H1 (cell line): ENCODE measurements around the gene PRDM10. TPM values are rescaled to one million over a fixed set of nuclear protein-coding genes. Genes with fewer than 3 reads are reported as not detected.

ENCODE experiments used
- CTCF ChIA-PET: fragments of 300-600 bp; sonication (Branson Sonifier 250); formaldehyde crosslinking; loops from one replicate; lab custom pipeline; 2021; ENCODE audit not compliant: partially characterized antibody; lab: Charles Lee
- POLR2A ChIA-PET: fragments of 300-600 bp; sonication (Branson Sonifier 250); formaldehyde crosslinking; loops from one replicate; lab custom pipeline; 2021; ENCODE audit warnings: inconsistent platforms; ENCODE audit not compliant: partially characterized antibody; lab: Charles Lee
- DNase-seq, 2 experiments: peaks; one replicate each; pipeline versions ENCODE4 v3.0.0 to v3.0.0-alpha.2; 2010 to 2022; ENCODE audit warnings: low spot score in 2 of 2, low read depth in 1 of 2, mixed read lengths in 1 of 2
- FAIRE-seq: peaks from 2 replicates; lab custom pipeline; 2011; peaks lifted over from hg19 to GRCh38; lab: Jason Lieb, UNC
- H2AFZ ChIP-seq: 2 replicates; pipeline ENCODE4 v1.8.1; 2012; ENCODE audit warnings: low read length, inconsistent platforms
- H2AK5ac ChIP-seq: 2 replicates; pipeline ENCODE4 v1.6.1; 2013; ENCODE audit warnings: low read depth, low read length
- H2BK120ac ChIP-seq: replicated peaks from 2 replicates; pipeline ENCODE3; 2013; ENCODE audit warnings: low read depth, low read length, inconsistent platforms
- H2BK12ac ChIP-seq: 2 replicates; pipeline ENCODE4 v1.6.1; 2013; ENCODE audit warnings: low read depth, low read length
- H2BK15ac ChIP-seq: 2 replicates; pipeline ENCODE4 v1.6.1; 2013; ENCODE audit warnings: low read length
- H2BK20ac ChIP-seq: 2 replicates; pipeline ENCODE4 v1.6.1; 2013; ENCODE audit warnings: low read length
- H2BK5ac ChIP-seq: 2 replicates; pipeline ENCODE4 v1.6.1; 2013; ENCODE audit warnings: low read depth, low read length
- H3K14ac ChIP-seq: 2 replicates; pipeline ENCODE4 v1.6.1; 2013; ENCODE audit warnings: inconsistent platforms; ENCODE audit not compliant: insufficient read length
- H3K18ac ChIP-seq: 2 replicates; pipeline ENCODE4 v1.6.1; 2013; ENCODE audit warnings: low read length; ENCODE audit errors: extremely low read depth
- H3K23ac ChIP-seq: 2 replicates; pipeline ENCODE4 v1.6.1; 2013; ENCODE audit warnings: inconsistent platforms; ENCODE audit not compliant: insufficient read length
- H3K23me2 ChIP-seq: 2 replicates; pipeline ENCODE4 v1.6.1; 2013; ENCODE audit warnings: low read depth, low read length
- H3K27ac ChIP-seq: 2 replicates; pipeline ENCODE4 v1.6.1; 2011; ENCODE audit warnings: low read depth, low read length, inconsistent platforms
- H3K27me3 ChIP-seq, 4 experiments: replicated peaks in 1 of 4; 1 replicate in 1 of 4; 2 replicates in 3 of 4; pipeline versions ENCODE4 v1.6.1 to v1.8.1; 2011 to 2013; ENCODE audit warnings: low read length in 3 of 4, mild to moderate bottlenecking in 3 of 4, inconsistent platforms in 2 of 4, mixed read lengths in 2 of 4, moderate library complexity in 1 of 4; ENCODE audit not compliant: control insufficient read depth in 3 of 4, insufficient read depth in 3 of 4; ENCODE audit errors: extremely low read depth in 1 of 4
- H3K36me3 ChIP-seq, 4 experiments: 2 replicates each; pipeline versions ENCODE4 v1.6.1 to v1.8.1; 2011 to 2013; ENCODE audit warnings: mild to moderate bottlenecking in 4 of 4, low read length in 3 of 4, moderate library complexity in 2 of 4, control low read depth in 1 of 4, inconsistent platforms in 1 of 4; ENCODE audit not compliant: insufficient read depth in 4 of 4, control insufficient read depth in 2 of 4
- H3K4ac ChIP-seq: replicated peaks from 2 replicates; pipeline ENCODE3; 2013; ENCODE audit warnings: low read length, low read depth, mixed read lengths, inconsistent platforms; ENCODE audit not compliant: insufficient read length
- H3K4me1 ChIP-seq, 4 experiments: replicated peaks in 1 of 4; 1 replicate in 1 of 4; 2 replicates in 3 of 4; pipeline versions ENCODE4 v1.6.1 to v1.8.1; 2011 to 2013; ENCODE audit warnings: low read length in 3 of 4, inconsistent platforms in 2 of 4, mixed read lengths in 1 of 4; ENCODE audit not compliant: insufficient read depth in 4 of 4, control insufficient read depth in 3 of 4
- H3K4me2 ChIP-seq, 2 experiments: 2 replicates each; pipeline versions ENCODE4 v1.6.1 to v1.8.1; 2011 to 2013; ENCODE audit warnings: low read depth in 2 of 2, low read length in 2 of 2, control low read depth in 1 of 2, inconsistent platforms in 1 of 2, mild to moderate bottlenecking in 1 of 2; ENCODE audit not compliant: insufficient read depth in 1 of 2
- H3K4me3 ChIP-seq, 4 experiments: fragments of 200-600, 300-600 bp in 1 of 4; sonication (generic), shearing (Covaris generic), sonication (Bioruptor Twin) in 1 of 4; 2 replicates each; pipeline versions ENCODE4 v1.5.1 to v1.8.1; 2011 to 2016; ENCODE audit warnings: low read length in 4 of 4, low read depth in 3 of 4, control low read depth in 2 of 4, inconsistent platforms in 2 of 4, mild to moderate bottlenecking in 2 of 4, mixed read lengths in 1 of 4, moderate library complexity in 1 of 4; ENCODE audit not compliant: insufficient read depth in 2 of 4; ENCODE audit errors: extremely low read depth in 1 of 4
- H3K56ac ChIP-seq: replicated peaks from 2 replicates; pipeline ENCODE3; 2013; ENCODE audit warnings: low read depth, mild to moderate bottlenecking, mixed read lengths, low read length, inconsistent platforms; ENCODE audit not compliant: insufficient read length
- H3K79me1 ChIP-seq: 2 replicates; pipeline ENCODE4 v1.6.1; 2013; ENCODE audit warnings: low read depth, low read length, control low read depth
- H3K79me2 ChIP-seq, 2 experiments: 2 replicates each; pipeline versions ENCODE4 v1.6.1 to v1.8.1; 2012 to 2013; ENCODE audit warnings: low read length in 2 of 2, mild to moderate bottlenecking in 2 of 2, inconsistent platforms in 1 of 2; ENCODE audit not compliant: insufficient read depth in 2 of 2, control insufficient read depth in 1 of 2
- H3K9ac ChIP-seq, 4 experiments: replicated peaks in 1 of 4; 1 replicate in 1 of 4; 2 replicates in 3 of 4; pipeline versions ENCODE4 v1.6.1 to v1.8.1; 2011 to 2013; ENCODE audit warnings: low read depth in 3 of 4, low read length in 3 of 4, control low read depth in 2 of 4, mild to moderate bottlenecking in 2 of 4, moderate library complexity in 2 of 4, inconsistent platforms in 1 of 4; ENCODE audit errors: extremely low read depth in 1 of 4
- H3K9me3 ChIP-seq, 2 experiments: 2 replicates each; pipeline versions ENCODE4 v1.6.1 to v1.8.1; 2012 to 2013; ENCODE audit warnings: mild to moderate bottlenecking in 2 of 2, moderate library complexity in 2 of 2, control low read depth in 1 of 2, inconsistent platforms in 1 of 2, low read depth in 1 of 2, low read length in 1 of 2, mixed read lengths in 1 of 2; ENCODE audit not compliant: insufficient read depth in 2 of 2
- H4K20me1 ChIP-seq, 2 experiments: replicated peaks in 1 of 2; 2 replicates each; pipeline versions ENCODE3 to v1.8.1; 2011 to 2013; ENCODE audit warnings: inconsistent platforms in 2 of 2, low read length in 2 of 2, mild to moderate bottlenecking in 1 of 2; ENCODE audit not compliant: insufficient read depth in 2 of 2, control insufficient read depth in 1 of 2
- H4K5ac ChIP-seq: 2 replicates; pipeline ENCODE4 v1.6.1; 2013; ENCODE audit warnings: low read length, low read depth, mixed read lengths, inconsistent platforms; ENCODE audit not compliant: insufficient read length
- H4K8ac ChIP-seq: 2 replicates; pipeline ENCODE4 v1.8.0; 2013; ENCODE audit warnings: mild to moderate bottlenecking, moderate library complexity, low read length, inconsistent platforms; ENCODE audit not compliant: insufficient read depth; ENCODE audit errors: extremely low read depth
- H4K91ac ChIP-seq: replicated peaks from 2 replicates; pipeline ENCODE3; 2013; ENCODE audit warnings: low read length, mixed read lengths, inconsistent platforms; ENCODE audit not compliant: insufficient read length
- BACH1 ChIP-seq: IDR thresholded peaks from 2 replicates; pipeline ENCODE4 v1.6.1; 2012; ENCODE audit warnings: low read length, improper control_type of control experiment
- EP300 ChIP-seq, 2 experiments: IDR thresholded peaks; 1 replicate in 1 of 2; 2 replicates in 1 of 2; pipeline ENCODE4 v1.6.1; 2011 to 2012; ENCODE audit warnings: low read depth in 2 of 2, low read length in 2 of 2, mild to moderate bottlenecking in 2 of 2, borderline replicate concordance in 1 of 2, inconsistent platforms in 1 of 2, moderate library complexity in 1 of 2
- NRF1 ChIP-seq: IDR thresholded peaks from 2 replicates; pipeline ENCODE4 v1.6.1; 2011; ENCODE audit warnings: mild to moderate bottlenecking, low read depth, low read length, improper control_type of control experiment
- RBBP5 ChIP-seq: IDR thresholded peaks from 2 replicates; pipeline ENCODE4 v1.7.1; 2012; ENCODE audit warnings: low read depth, mild to moderate bottlenecking, inconsistent platforms, low read length, moderate library complexity, borderline replicate concordance
- WGBS, 2 experiments: shearing (Covaris generic) in 1 of 2; methylation state at CpG; one replicate each; pipeline versions ENCODE4 v1.1.6 to v1.1.7; 2013 to 2015; ENCODE audit warnings: low lambda C conversion rate in 2 of 2, mixed read lengths in 2 of 2, inconsistent platforms in 1 of 2, low coverage in 1 of 2, missing lambda C conversion rate in 1 of 2; ENCODE audit not compliant: insufficient replicate concordance in 2 of 2, insufficient coverage in 1 of 2, insufficient read length in 1 of 2; ENCODE audit errors: extremely low coverage in 1 of 2, missing lambda C conversion rate in 1 of 2; 5-methylcytosine and 5-hydroxymethylcytosine counted together
- polyA plus RNA-seq, 7 experiments: library from polyadenylated mRNA; depleted of rRNA in 3 of 7; stranded (reverse) in 5 of 7; unstranded in 2 of 7; fragments of >200 nt in 5 of 7; fragments of 200-250 nt in 2 of 7; gene quantifications; 1 replicate in 5 of 7; 2 replicates in 1 of 7; 4 replicates in 1 of 7; pipeline versions ENCODE4 v1.2.1 to v1.2.3, GENCODE V29; 2011 to 2013; ENCODE audit warnings: missing spikeins in 2 of 7, mixed read lengths in 2 of 7
- total RNA-seq: library from RNA; stranded (reverse); fragmentation: NEBNext Ultra II Directional; extraction: Animal tissue kit (Norgen Biotek cat#: 25700); gene quantifications from 2 replicates; pipeline ENCODE4 v1.2.1, GENCODE V29; 2021

Gene PRDM10
- total and polyA plus RNA-seq, 2 of the 8 experiments (the other 6 are each of a cell fraction or from before 2014, with no cell fraction given): 15.5 to 19.2 TPM

DNA sequence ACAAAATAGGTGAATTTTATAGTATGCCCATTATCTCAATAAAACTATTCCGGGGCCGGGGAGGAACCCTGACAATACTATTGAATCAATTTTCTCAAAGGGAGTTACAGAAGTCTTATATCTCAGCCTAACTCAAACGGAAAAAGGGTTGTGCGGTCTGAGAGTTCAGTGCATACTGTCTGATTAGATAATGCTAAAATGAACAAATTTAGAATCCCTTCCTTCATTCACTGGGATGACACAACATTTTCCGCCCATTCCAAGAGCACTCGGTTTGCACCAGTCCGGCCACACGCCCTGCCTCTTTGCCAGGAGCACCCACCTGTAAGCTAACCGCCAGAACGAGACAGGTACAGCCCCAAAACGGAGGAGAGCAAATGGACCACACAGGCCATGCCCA lies 57.3 kb downstream of the PRDM10 start:
- peaks cover 0 to 1% of the 10 kb centered on the region in 2 experiments for H4K20me1 ChIP-seq
- H2BK5ac ChIP-seq: no peak overlapping the region
- no peak overlapping the region for H4K8ac ChIP-seq
- H3K9ac ChIP-seq: no peak overlapping the region
- no peak overlapping the region for H3K18ac ChIP-seq
- POLR2A ChIA-PET: no interaction called here
- FAIRE-seq (no peak), DNase-seq (no peak)
- no peak overlapping the region for H3K14ac ChIP-seq
- no peak overlapping the region for H2BK15ac ChIP-seq
- H2AFZ ChIP-seq: no peak overlapping the region
- TF ChIP-seq BACH1: no peak
- TF ChIP-seq EP300 (IDR thresholded peaks at IDR 0.05; ENCODE audit: borderline replicate concordance in 1 of 2, low read depth in 2 of 2, low read length in 2 of 2): no peak
- TF ChIP-seq RBBP5: no peak
- no peak for TF ChIP-seq NRF1
- H2BK12ac ChIP-seq: no peak overlapping the region
- H3K4me2 ChIP-seq: no peak overlapping the region
- H3K23me2 ChIP-seq: no peaks in the 10 kb centered on the region; the same call in 1 of the 2 replicates
- 93% methylated on average over 11 of the region's 11 CpGs; no CpG with 5 or more reads in 1 of the 2 experiments for WGBS, 2 experiments
- no peaks in the 10 kb centered on the region for H3K79me2 ChIP-seq
- no peak overlapping the region for H2BK20ac ChIP-seq
- no peak overlapping the region for H3K27ac ChIP-seq
- no peaks in the 10 kb centered on the region for H3K9me3 ChIP-seq
- CTCF ChIA-PET: interaction anchor here (1.3 to 2.7 kb wide), 5 partner anchors 13 to 187 kb away, joined by 3 to 14 read pairs (median 7); no protein-coding TSS in a partner anchor
- no peak overlapping the region for H4K91ac ChIP-seq
- no peak overlapping the region for H3K23ac ChIP-seq
- no peak overlapping the region for H3K56ac ChIP-seq
- H3K4ac ChIP-seq: no peak overlapping the region
- H3K79me1 ChIP-seq: no peaks in the 10 kb centered on the region
- H2AK5ac ChIP-seq: no peak overlapping the region
- H2BK120ac ChIP-seq: no peak overlapping the region
- H4K5ac ChIP-seq: no peak overlapping the region
- no peaks in the 10 kb centered on the region for H3K27me3 ChIP-seq
- H3K4me3 ChIP-seq: no peak overlapping the region
- H3K36me3 ChIP-seq: peaks cover 0 to 11% (median 5%) of the 10 kb centered on the region in 4 experiments; a peak in 3 of 8 replicates
- no peaks in the 10 kb centered on the region; a peak in 1 of 7 replicates for H3K4me1 ChIP-seq
